Ishikawa (cell line): ENCODE results near the gene ABHD11.

Experiments
- CEBPB ChIP-seq: IDR thresholded peaks from 2 replicates; pipeline ENCODE4 v1.6.1; 2012
- CREB1 ChIP-seq: IDR thresholded peaks from 2 replicates; pipeline ENCODE4 v1.6.1; 2012; ENCODE audit warnings: low read depth
- EGR1 ChIP-seq: IDR thresholded peaks from 2 replicates; pipeline ENCODE4 v1.6.1; 2012
- EP300 ChIP-seq: IDR thresholded peaks from 2 replicates; pipeline ENCODE4 v1.6.1; 2012; ENCODE audit warnings: borderline replicate concordance
- FOXM1 ChIP-seq: IDR thresholded peaks from 2 replicates; pipeline ENCODE4 v1.6.1; 2012; ENCODE audit warnings: low read depth, borderline replicate concordance
- NFIC ChIP-seq: IDR thresholded peaks from 2 replicates; pipeline ENCODE4 v1.6.1; 2012
- RAD21 ChIP-seq: IDR thresholded peaks from 2 replicates; pipeline ENCODE4 v1.6.1; 2012; ENCODE audit warnings: low read depth
- REST ChIP-seq: IDR thresholded peaks from 2 replicates; pipeline ENCODE4 v1.6.1; 2012; ENCODE audit warnings: low read depth, mild to moderate bottlenecking
- TAF1 ChIP-seq: IDR thresholded peaks from 2 replicates; pipeline ENCODE4 v1.6.1; 2012; ENCODE audit warnings: low read depth, mild to moderate bottlenecking
- TCF12 ChIP-seq: IDR thresholded peaks from 2 replicates; pipeline ENCODE4 v1.6.1; 2012; ENCODE audit warnings: low read depth
- TEAD4 ChIP-seq: IDR thresholded peaks from 2 replicates; pipeline ENCODE4 v1.6.1; 2012
- USF1 ChIP-seq: IDR thresholded peaks from 2 replicates; pipeline ENCODE4 v1.6.1; 2012
- YY1 ChIP-seq: IDR thresholded peaks from 2 replicates; pipeline ENCODE4 v1.6.1; 2012; ENCODE audit warnings: low read depth
- ZBTB7A ChIP-seq: IDR thresholded peaks from 2 replicates; pipeline ENCODE4 v1.6.1; 2012; ENCODE audit warnings: low read depth
- TF ChIP-seq, protein P1 (sequence below): IDR thresholded peaks from 2 replicates; pipeline ENCODE4 v1.6.1; 2012

Gene ABHD11

GRCh38 chr7:73700069-73700423 is 38.6 kb downstream of the ABHD11 start:
- TF ChIP-seq REST (no peak), EGR1 (no peak), YY1 (no peak), RAD21 (no peak), USF1 (no peak), TEAD4 (no peak), ZBTB7A (no peak), EP300 (no peak), TAF1 (no peak), TCF12 (no peak), CREB1 (no peak), CEBPB (no peak), NFIC (no peak)
- TF ChIP-seq, protein P1, sequence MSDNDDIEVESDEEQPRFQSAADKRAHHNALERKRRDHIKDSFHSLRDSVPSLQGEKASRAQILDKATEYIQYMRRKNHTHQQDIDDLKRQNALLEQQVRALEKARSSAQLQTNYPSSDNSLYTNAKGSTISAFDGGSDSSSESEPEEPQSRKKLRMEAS: no peak

DNA sequence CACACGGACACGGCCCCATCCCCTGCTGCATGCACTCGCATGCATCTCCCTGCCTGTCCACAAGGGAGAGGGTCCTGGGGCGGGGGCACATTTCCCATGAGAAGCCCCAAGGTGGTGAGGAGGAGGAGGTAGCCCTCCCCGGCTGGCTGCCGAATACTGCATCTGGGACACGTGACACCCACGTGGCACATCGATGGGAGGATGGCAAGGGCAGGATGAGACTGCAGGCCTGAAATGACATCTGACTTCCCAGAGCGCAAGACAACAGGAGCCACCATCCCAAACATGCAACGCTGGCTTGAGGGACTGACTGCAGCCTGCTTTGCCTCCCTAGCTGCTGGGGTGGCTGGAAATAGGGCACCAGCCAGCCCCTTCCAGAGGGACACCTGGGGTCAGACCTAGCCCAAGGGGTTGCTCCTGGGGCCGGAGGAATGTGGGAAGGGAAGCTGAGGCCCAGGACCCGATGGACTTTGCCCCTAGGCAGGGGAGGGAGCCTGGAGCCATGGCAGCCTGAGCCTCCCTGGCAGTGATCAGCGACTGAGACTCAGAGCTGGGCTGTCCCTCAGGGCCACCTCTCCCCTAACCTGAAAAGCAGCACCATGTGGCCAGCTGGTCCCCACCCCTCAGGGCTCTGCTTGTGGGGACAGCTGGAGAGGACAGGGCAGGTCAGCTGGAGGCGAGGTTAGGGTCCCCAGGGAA is 39.1 kb downstream of the ABHD11 start:
- TF ChIP-seq NFIC: no peak
- TF ChIP-seq, protein P1: no peak
- no peak for TF ChIP-seq EGR1
- no peak for TF ChIP-seq CEBPB
- no peak for TF ChIP-seq REST
- no peak for TF ChIP-seq ZBTB7A
- no peak for TF ChIP-seq FOXM1
- TF ChIP-seq YY1: no peak
- TF ChIP-seq TAF1: no peak
- no peak for TF ChIP-seq USF1
- TF ChIP-seq TEAD4: no peak
- TF ChIP-seq RAD21: no peak
- TF ChIP-seq CREB1: no peak
- no peak for TF ChIP-seq TCF12
- TF ChIP-seq EP300: no peak

GRCh38 chr7:73698410-73698809 is 40.2 kb downstream of the ABHD11 start:
- no peak for TF ChIP-seq ZBTB7A

- no peak for TF ChIP-seq FOXM1
Observed at GRCh38 chr7:73696372-73696771, 42.2 kb downstream of the ABHD11 start.

DNA sequence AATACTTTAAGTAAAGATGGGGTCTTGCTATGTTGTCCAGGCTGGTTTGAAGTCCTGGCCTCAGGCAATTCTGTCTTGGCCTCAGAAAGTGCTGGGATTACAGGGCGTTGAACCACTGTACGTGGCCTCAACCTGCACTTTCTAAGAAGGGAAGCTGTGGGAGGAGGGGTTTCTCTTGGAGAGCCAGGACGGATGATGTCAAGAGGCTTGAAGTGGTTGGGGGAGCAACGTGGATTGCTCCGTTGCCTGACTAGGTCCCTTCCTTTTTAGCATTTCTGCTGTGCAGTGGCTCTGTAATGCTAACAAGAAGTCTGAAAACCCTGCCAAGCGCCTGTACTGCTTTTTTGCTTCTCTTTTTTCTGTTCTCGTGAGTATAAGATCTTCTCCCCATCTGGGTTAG is 48.0 kb downstream of the ABHD11 start:
- TF ChIP-seq TEAD4 (no peak), CREB1 (no peak), NFIC (no peak), TAF1 (no peak), USF1 (no peak), REST (no peak), EGR1 (no peak), YY1 (no peak), RAD21 (no peak), FOXM1 (no peak), TCF12 (no peak), CEBPB (no peak), ZBTB7A (no peak), EP300 (no peak)
- TF ChIP-seq, protein P1: no peak
